HL-60 (cell line): Measurements from ENCODE around the gene NCS1.

Experiments used
- DNase-seq, 2 experiments: peaks; one replicate each; pipeline ENCODE4 v3.0.0-alpha.2; 2010 to 2020; ENCODE audit warnings: low read depth in 1 of 2, low spot score in 1 of 2
- H3K27ac ChIP-seq: fragments of 250-450 bp; sonication (Bioruptor Pico); replicated peaks from 2 replicates; pipeline ENCODE4 v1.5.1; 2020; ENCODE audit warnings: mild to moderate bottlenecking, moderate library complexity
- H3K27me3 ChIP-seq: fragments of 250-450 bp; sonication (Bioruptor Pico); 2 replicates; pipeline ENCODE4 v1.5.1; 2021; ENCODE audit warnings: mild to moderate bottlenecking, moderate library complexity; ENCODE audit not compliant: insufficient read depth, poor library complexity, severe bottlenecking
- H3K4me3 ChIP-seq: replicated peaks from 2 replicates; pipeline ENCODE4 v1.5.1; 2011; ENCODE audit warnings: mild to moderate bottlenecking, control low read depth, low read length; ENCODE audit not compliant: insufficient read depth
- GABPA ChIP-seq: IDR thresholded peaks from 2 replicates; pipeline ENCODE4 v1.6.1; 2012; ENCODE audit warnings: low read depth
- POLR2AphosphoS5 ChIP-seq: IDR thresholded peaks from 2 replicates; pipeline ENCODE4 v1.6.1; 2012; ENCODE audit warnings: low read depth
- SPI1 ChIP-seq: IDR thresholded peaks from 2 replicates; pipeline ENCODE4 v1.6.1; 2012; ENCODE audit warnings: low read depth, mild to moderate bottlenecking, borderline replicate concordance
- TF ChIP-seq, protein P1 (sequence below): IDR thresholded peaks from one replicate; pipeline ENCODE4 v1.5.1; 2011; ENCODE audit warnings: low read length, control low read depth, inconsistent platforms; ENCODE audit not compliant: insufficient read depth
- TF ChIP-seq, protein P2 (sequence below): IDR thresholded peaks from 2 replicates; pipeline ENCODE4 v1.6.1; 2012; ENCODE audit warnings: low read depth; ENCODE audit not compliant: insufficient replicate concordance

NCS1 gene

DNA sequence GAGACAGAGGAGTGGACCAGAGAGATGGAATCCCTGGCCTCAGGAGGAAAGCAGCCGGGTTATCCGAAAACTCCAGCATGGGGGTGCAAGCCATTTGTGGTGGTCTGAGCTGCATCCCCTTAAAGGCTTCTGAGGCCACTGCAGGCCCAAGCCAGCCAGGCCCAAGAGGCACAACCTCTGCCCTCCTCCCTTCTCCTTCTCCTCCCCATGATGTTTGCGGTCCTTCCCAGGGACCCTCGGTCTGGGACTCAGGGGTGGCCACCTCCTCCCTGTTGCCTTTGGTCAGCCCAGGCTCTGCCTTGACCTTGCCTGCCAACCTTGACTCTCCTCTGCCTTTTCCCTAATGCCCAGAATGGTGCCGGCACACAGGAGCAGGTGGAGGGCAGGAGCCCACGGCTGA is 4.6 kb downstream of the NCS1 start:
- peaks cover 16% of the 10 kb centered on the region for H3K27me3 ChIP-seq
- no peak for TF ChIP-seq SPI1
- TF ChIP-seq, protein P1, sequence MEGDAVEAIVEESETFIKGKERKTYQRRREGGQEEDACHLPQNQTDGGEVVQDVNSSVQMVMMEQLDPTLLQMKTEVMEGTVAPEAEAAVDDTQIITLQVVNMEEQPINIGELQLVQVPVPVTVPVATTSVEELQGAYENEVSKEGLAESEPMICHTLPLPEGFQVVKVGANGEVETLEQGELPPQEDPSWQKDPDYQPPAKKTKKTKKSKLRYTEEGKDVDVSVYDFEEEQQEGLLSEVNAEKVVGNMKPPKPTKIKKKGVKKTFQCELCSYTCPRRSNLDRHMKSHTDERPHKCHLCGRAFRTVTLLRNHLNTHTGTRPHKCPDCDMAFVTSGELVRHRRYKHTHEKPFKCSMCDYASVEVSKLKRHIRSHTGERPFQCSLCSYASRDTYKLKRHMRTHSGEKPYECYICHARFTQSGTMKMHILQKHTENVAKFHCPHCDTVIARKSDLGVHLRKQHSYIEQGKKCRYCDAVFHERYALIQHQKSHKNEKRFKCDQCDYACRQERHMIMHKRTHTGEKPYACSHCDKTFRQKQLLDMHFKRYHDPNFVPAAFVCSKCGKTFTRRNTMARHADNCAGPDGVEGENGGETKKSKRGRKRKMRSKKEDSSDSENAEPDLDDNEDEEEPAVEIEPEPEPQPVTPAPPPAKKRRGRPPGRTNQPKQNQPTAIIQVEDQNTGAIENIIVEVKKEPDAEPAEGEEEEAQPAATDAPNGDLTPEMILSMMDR: no peak
- TF ChIP-seq, protein P2, sequence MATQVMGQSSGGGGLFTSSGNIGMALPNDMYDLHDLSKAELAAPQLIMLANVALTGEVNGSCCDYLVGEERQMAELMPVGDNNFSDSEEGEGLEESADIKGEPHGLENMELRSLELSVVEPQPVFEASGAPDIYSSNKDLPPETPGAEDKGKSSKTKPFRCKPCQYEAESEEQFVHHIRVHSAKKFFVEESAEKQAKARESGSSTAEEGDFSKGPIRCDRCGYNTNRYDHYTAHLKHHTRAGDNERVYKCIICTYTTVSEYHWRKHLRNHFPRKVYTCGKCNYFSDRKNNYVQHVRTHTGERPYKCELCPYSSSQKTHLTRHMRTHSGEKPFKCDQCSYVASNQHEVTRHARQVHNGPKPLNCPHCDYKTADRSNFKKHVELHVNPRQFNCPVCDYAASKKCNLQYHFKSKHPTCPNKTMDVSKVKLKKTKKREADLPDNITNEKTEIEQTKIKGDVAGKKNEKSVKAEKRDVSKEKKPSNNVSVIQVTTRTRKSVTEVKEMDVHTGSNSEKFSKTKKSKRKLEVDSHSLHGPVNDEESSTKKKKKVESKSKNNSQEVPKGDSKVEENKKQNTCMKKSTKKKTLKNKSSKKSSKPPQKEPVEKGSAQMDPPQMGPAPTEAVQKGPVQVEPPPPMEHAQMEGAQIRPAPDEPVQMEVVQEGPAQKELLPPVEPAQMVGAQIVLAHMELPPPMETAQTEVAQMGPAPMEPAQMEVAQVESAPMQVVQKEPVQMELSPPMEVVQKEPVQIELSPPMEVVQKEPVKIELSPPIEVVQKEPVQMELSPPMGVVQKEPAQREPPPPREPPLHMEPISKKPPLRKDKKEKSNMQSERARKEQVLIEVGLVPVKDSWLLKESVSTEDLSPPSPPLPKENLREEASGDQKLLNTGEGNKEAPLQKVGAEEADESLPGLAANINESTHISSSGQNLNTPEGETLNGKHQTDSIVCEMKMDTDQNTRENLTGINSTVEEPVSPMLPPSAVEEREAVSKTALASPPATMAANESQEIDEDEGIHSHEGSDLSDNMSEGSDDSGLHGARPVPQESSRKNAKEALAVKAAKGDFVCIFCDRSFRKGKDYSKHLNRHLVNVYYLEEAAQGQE: no peak
- DNase-seq: no peak
- no peak overlapping the region for H3K27ac ChIP-seq
- H3K4me3 ChIP-seq: no peak overlapping the region

DNA sequence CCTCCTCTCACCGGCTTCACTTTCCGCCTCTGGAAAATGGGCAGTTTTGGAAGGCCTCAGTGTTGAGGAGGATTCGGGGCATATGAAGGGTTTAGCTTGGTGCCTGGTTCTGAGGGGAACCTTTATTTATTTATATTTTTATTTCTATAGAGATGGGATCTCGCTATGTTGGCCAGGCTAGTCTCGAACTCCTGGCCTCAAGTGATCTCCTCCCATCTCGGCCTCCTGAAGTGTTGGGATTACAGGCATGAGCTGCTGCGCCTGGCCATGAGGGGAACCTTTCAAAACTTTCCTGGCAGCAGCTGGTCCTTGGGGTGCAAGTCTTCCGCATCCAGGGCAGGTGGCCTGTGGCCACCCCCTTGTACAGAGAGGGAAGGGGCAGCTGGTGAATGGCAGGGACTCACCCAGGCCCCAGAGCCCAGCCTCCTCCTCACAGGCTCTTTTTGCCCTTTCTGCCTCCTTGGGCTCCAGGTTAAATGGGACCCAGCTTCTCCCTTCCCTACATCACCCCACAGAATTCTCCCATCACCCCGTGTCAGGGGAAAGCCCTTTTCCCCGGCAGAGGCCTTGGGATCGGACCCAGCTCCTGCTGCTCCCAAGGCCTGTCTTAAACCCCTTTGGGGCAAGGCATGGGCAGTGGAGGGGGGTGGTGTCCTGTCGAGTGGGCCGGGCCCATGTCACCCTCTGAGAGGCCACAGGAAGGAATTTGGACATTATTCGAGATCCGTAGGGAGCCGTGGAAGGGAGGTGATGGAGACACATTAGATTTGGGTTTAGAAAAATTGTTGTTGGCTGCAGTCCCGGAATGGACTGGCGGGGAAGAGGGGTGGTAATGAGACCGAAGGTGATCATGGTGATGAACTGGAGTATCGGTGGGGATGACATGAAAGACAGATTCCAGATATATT is 5.9 kb downstream of the NCS1 start:
- Histone ChIP-seq H3K27me3 (peaks cover 11% of the 10 kb centered on the region), H3K27ac (no peak overlapping the region), H3K4me3 (no peak overlapping the region)
- no peak for DNase-seq
- TF ChIP-seq SPI1: no peak
- TF ChIP-seq, protein P2: no peak
- no peak for TF ChIP-seq POLR2AphosphoS5
- TF ChIP-seq, protein P1: no peak
- TF ChIP-seq GABPA: no peak

DNA sequence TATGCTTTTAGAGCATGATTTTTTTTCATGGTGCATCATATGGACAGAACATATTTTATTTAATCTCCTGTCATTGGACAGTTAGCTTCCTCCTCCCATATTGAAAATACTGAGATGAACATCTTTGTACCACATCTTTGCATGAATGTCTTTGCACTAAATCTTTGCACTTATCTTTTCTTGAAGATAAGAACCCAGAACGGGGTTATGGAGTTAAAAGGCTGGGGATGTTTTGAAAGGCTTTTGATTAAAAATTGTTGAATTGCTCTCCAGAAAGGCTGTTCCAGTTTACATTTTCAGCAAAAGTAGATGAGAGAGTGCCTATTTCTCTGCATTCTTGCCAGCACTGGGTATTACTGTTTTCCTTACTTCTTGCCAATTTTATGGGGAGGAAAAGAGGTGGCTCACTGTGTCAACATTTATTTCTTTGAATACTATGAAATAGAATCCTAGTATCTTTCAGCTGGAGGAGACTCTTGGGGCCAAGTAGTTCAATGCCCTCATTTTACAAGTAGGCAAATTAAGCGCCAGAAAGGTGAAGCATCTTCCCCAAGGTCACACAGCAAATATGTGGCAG is 7.2 kb downstream of the NCS1 start:
- no peak overlapping the region for H3K27ac ChIP-seq
- no peak overlapping the region for H3K4me3 ChIP-seq
- TF ChIP-seq GABPA: no peak
- TF ChIP-seq, protein P1: no peak
- TF ChIP-seq, protein P2: no peak
- no peak for TF ChIP-seq SPI1
- no peak for TF ChIP-seq POLR2AphosphoS5
- peaks cover 2% of the 10 kb centered on the region for H3K27me3 ChIP-seq
- DNase-seq: no peak
